NCI-H82 treated with DMSO at 0.1 percent for 48 hours (cell line): ENCODE measurements around the gene HRAS.
"Not testable (repeated sequence)": the region's sequence is repeated elsewhere in the genome, so short reads cannot be mapped to it uniquely, and the experiment has no call there.

Source experiments
- DNase-seq: peaks from one replicate; lab custom pipeline; 2025; ENCODE audit not compliant: unreplicated experiment; lab: John Stamatoyannopoulos, UW

Gene HRAS

GRCh38 chr11:534396-535209 lies 773 bp downstream of the HRAS start:
- DNase-seq, result no peak

- no peak for DNase-seq
Measured at GRCh38 chr11:533586-534395, 1.6 kb downstream of the HRAS start.

- no peak for DNase-seq
Measured at GRCh38 chr11:532986-533585, 2.3 kb downstream of the HRAS start.

GRCh38 chr11:532527-532985 lies 2.8 kb downstream of the HRAS start:
- DNase-seq, result no peak

GRCh38 chr11:531919-532526 lies 3.4 kb downstream of the HRAS start:
- DNase-seq, result no peak

- DNase-seq, result no peak
Measured at GRCh38 chr11:530960-531831, 4.2 kb downstream of the HRAS start.

GRCh38 chr11:529728-530411 lies 5.5 kb downstream of the HRAS start:
- DNase-seq, result no peak

- no peak for DNase-seq
Measured at GRCh38 chr11:528815-529727, 6.3 kb downstream of the HRAS start.

- no peak for DNase-seq
Measured at GRCh38 chr11:528166-528814, 7.1 kb downstream of the HRAS start.

GRCh38 chr11:526192-526591 lies 9.2 kb downstream of the HRAS start:
- DNase-seq, result no peak

GRCh38 chr11:521177-521688 lies 14.1 kb downstream of the HRAS start:
- DNase-seq, result no peak

GRCh38 chr11:520428-521176 lies 14.8 kb downstream of the HRAS start:
- no peak for DNase-seq

- DNase-seq, result no peak
Measured at GRCh38 chr11:518463-519202, 16.7 kb downstream of the HRAS start.

- DNase-seq, result not testable (repeated sequence)
Measured at GRCh38 chr11:516918-517685, 18.3 kb downstream of the HRAS start.

- no peak for DNase-seq
Measured at GRCh38 chr11:516400-516799, 19.0 kb downstream of the HRAS start.

- no peak for DNase-seq
Measured at GRCh38 chr11:515131-515530, 20.2 kb downstream of the HRAS start.
